ENCODE data around the gene CORO2A.
"Not testable (repeated sequence)": the region's sequence is repeated elsewhere in the genome, so short reads cannot be mapped to it uniquely, and the experiment has no call there.

Gene CORO2A

GRCh38 chr9:98132806-98133631, 59.4 kb downstream of the CORO2A start:
- Histone ChIP-seq H3K4me3 (ENCODE audit: low read length) (no peak overlapping the region), H3K36me3 (ENCODE audit: control insufficient read depth, low read depth, low read length) (no peaks in the 10 kb centered on the region), H3K27me3 (ENCODE audit: control insufficient read depth, insufficient read depth, low read length) (no peaks in the 10 kb centered on the region), H3K4me1 (ENCODE audit: control insufficient read depth, low read depth, low read length) (no peaks in the 10 kb centered on the region), H3K9ac (ENCODE audit: low read length) (no peak overlapping the region), H3K27ac (ENCODE audit: low read length) (no peak overlapping the region), H3K9me3 (ENCODE audit: control insufficient read depth, low read depth, low read length) (no peaks in the 10 kb centered on the region)

- Histone ChIP-seq H3K4me3 (ENCODE audit: low read length) (no peak overlapping the region), H3K9ac (ENCODE audit: low read length) (no peak overlapping the region), H3K27me3 (ENCODE audit: control insufficient read depth, insufficient read depth, low read length) (no peaks in the 10 kb centered on the region), H3K36me3 (ENCODE audit: control insufficient read depth, low read depth, low read length) (no peaks in the 10 kb centered on the region), H3K4me1 (ENCODE audit: control insufficient read depth, low read depth, low read length) (no peaks in the 10 kb centered on the region), H3K27ac (ENCODE audit: low read length) (no peak overlapping the region), H3K9me3 (ENCODE audit: control insufficient read depth, low read depth, low read length) (no peaks in the 10 kb centered on the region)
These were observed 60.3 kb downstream of the CORO2A start for GRCh38 chr9:98132158-98132557.

GRCh38 chr9:98130576-98131228, 61.7 kb downstream of the CORO2A start:
- Histone ChIP-seq H3K9ac (ENCODE audit: low read length) (no peak overlapping the region), H3K4me3 (ENCODE audit: low read length) (no peak overlapping the region), H3K9me3 (ENCODE audit: control insufficient read depth, low read depth, low read length) (no peaks in the 10 kb centered on the region), H3K27me3 (ENCODE audit: control insufficient read depth, insufficient read depth, low read length) (no peaks in the 10 kb centered on the region), H3K4me1 (ENCODE audit: control insufficient read depth, low read depth, low read length) (no peaks in the 10 kb centered on the region), H3K27ac (ENCODE audit: low read length) (no peak overlapping the region), H3K36me3 (ENCODE audit: control insufficient read depth, low read depth, low read length) (no peaks in the 10 kb centered on the region)

- H3K9me3 ChIP-seq (ENCODE audit: control insufficient read depth, low read depth, low read length); H3K36me3 ChIP-seq (ENCODE audit: control insufficient read depth, low read depth, low read length); H3K27ac ChIP-seq (ENCODE audit: low read length); H3K9ac ChIP-seq (ENCODE audit: low read length); H3K27me3 ChIP-seq (ENCODE audit: control insufficient read depth, insufficient read depth, low read length); H3K4me3 ChIP-seq (ENCODE audit: low read length); H3K4me1 ChIP-seq (ENCODE audit: control insufficient read depth, low read depth, low read length): not testable (repeated sequence)
These were observed 62.4 kb downstream of the CORO2A start for GRCh38 chr9:98130060-98130459.

GRCh38 chr9:98129451-98129881, 63.0 kb downstream of the CORO2A start:
- no peaks in the 10 kb centered on the region for H3K36me3 ChIP-seq (ENCODE audit: control insufficient read depth, low read depth, low read length)
- no peak overlapping the region for H3K4me3 ChIP-seq (ENCODE audit: low read length)
- no peak overlapping the region for H3K9ac ChIP-seq (ENCODE audit: low read length)
- no peak overlapping the region for H3K27ac ChIP-seq (ENCODE audit: low read length)
- no peaks in the 10 kb centered on the region for H3K27me3 ChIP-seq (ENCODE audit: control insufficient read depth, insufficient read depth, low read length)
- no peaks in the 10 kb centered on the region for H3K9me3 ChIP-seq (ENCODE audit: control insufficient read depth, low read depth, low read length)
- H3K4me1 ChIP-seq (ENCODE audit: control insufficient read depth, low read depth, low read length), result no peaks in the 10 kb centered on the region

- Histone ChIP-seq H3K4me1 (ENCODE audit: control insufficient read depth, low read depth, low read length) (no peaks in the 10 kb centered on the region), H3K27me3 (ENCODE audit: control insufficient read depth, insufficient read depth, low read length) (no peaks in the 10 kb centered on the region), H3K9ac (ENCODE audit: low read length) (no peak overlapping the region), H3K4me3 (ENCODE audit: low read length) (no peak overlapping the region), H3K9me3 (ENCODE audit: control insufficient read depth, low read depth, low read length) (no peaks in the 10 kb centered on the region), H3K36me3 (ENCODE audit: control insufficient read depth, low read depth, low read length) (no peaks in the 10 kb centered on the region), H3K27ac (ENCODE audit: low read length) (no peak overlapping the region)
These were observed 64.1 kb downstream of the CORO2A start for GRCh38 chr9:98128316-98128715.

GRCh38 chr9:98127226-98127625, 65.2 kb downstream of the CORO2A start:
- Histone ChIP-seq H3K36me3 (ENCODE audit: control insufficient read depth, low read depth, low read length) (no peaks in the 10 kb centered on the region), H3K4me1 (ENCODE audit: control insufficient read depth, low read depth, low read length) (no peaks in the 10 kb centered on the region), H3K9me3 (ENCODE audit: control insufficient read depth, low read depth, low read length) (no peaks in the 10 kb centered on the region), H3K27me3 (ENCODE audit: control insufficient read depth, insufficient read depth, low read length) (no peaks in the 10 kb centered on the region), H3K9ac (ENCODE audit: low read length) (no peak overlapping the region), H3K27ac (ENCODE audit: low read length) (no peak overlapping the region), H3K4me3 (ENCODE audit: low read length) (no peak overlapping the region)

GRCh38 chr9:98124637-98125426, 67.6 kb downstream of the CORO2A start:
- Histone ChIP-seq H3K4me1 (ENCODE audit: control insufficient read depth, low read depth, low read length) (no peaks in the 10 kb centered on the region), H3K9me3 (ENCODE audit: control insufficient read depth, low read depth, low read length) (no peaks in the 10 kb centered on the region), H3K9ac (ENCODE audit: low read length) (no peak overlapping the region), H3K27ac (ENCODE audit: low read length) (no peak overlapping the region), H3K36me3 (ENCODE audit: control insufficient read depth, low read depth, low read length) (no peaks in the 10 kb centered on the region), H3K4me3 (ENCODE audit: low read length) (no peak overlapping the region), H3K27me3 (ENCODE audit: control insufficient read depth, insufficient read depth, low read length) (no peaks in the 10 kb centered on the region)

- H3K9me3 ChIP-seq (ENCODE audit: control insufficient read depth, low read depth, low read length); H3K27ac ChIP-seq (ENCODE audit: low read length); H3K4me3 ChIP-seq (ENCODE audit: low read length); H3K36me3 ChIP-seq (ENCODE audit: control insufficient read depth, low read depth, low read length); H3K4me1 ChIP-seq (ENCODE audit: control insufficient read depth, low read depth, low read length); H3K27me3 ChIP-seq (ENCODE audit: control insufficient read depth, insufficient read depth, low read length); H3K9ac ChIP-seq (ENCODE audit: low read length): not testable (repeated sequence)
These were observed 68.3 kb downstream of the CORO2A start for GRCh38 chr9:98124091-98124490.

- Histone ChIP-seq H3K4me3 (ENCODE audit: low read length) (no peak overlapping the region), H3K4me1 (ENCODE audit: control insufficient read depth, low read depth, low read length) (no peaks in the 10 kb centered on the region), H3K27ac (ENCODE audit: low read length) (no peak overlapping the region)
These were observed 71.4 kb downstream of the CORO2A start for GRCh38 chr9:98121058-98121457.

GRCh38 chr9:98120476-98120875, 72.0 kb downstream of the CORO2A start:
- H3K9me3 ChIP-seq (ENCODE audit: control insufficient read depth, low read depth, low read length), result no peaks in the 10 kb centered on the region
- H3K27me3 ChIP-seq (ENCODE audit: control insufficient read depth, insufficient read depth, low read length), result no peaks in the 10 kb centered on the region
- H3K4me1 ChIP-seq (ENCODE audit: control insufficient read depth, low read depth, low read length), result no peaks in the 10 kb centered on the region
- no peak overlapping the region for H3K27ac ChIP-seq (ENCODE audit: low read length)
- no peaks in the 10 kb centered on the region for H3K36me3 ChIP-seq (ENCODE audit: control insufficient read depth, low read depth, low read length)
- H3K9ac ChIP-seq (ENCODE audit: low read length), result no peak overlapping the region
- no peak overlapping the region for H3K4me3 ChIP-seq (ENCODE audit: low read length)

More at GRCh38 chr9:98121058-98121457, 71.4 kb downstream of the CORO2A start:
- H3K27me3 ChIP-seq (ENCODE audit: control insufficient read depth, insufficient read depth, low read length), result no peaks in the 10 kb centered on the region
- H3K9me3 ChIP-seq (ENCODE audit: control insufficient read depth, low read depth, low read length), result no peaks in the 10 kb centered on the region
- H3K36me3 ChIP-seq (ENCODE audit: control insufficient read depth, low read depth, low read length), result no peaks in the 10 kb centered on the region
- no peak overlapping the region for H3K9ac ChIP-seq (ENCODE audit: low read length)

All from iPS-18a (cell line).